ENCODE measurements around the gene KIF5B.
"Not testable (repeated sequence)": the region's sequence is repeated elsewhere in the genome, so short reads cannot be mapped to it uniquely, and the experiment has no call there.

Gene KIF5B

GRCh38 chr10:32056136-32057035, at the start of gene KIF5B:
Gene KIF5B (minus strand): TSS chr10:32056425. CDS start chr10:32055973, 452 bp downstream.
- peak; percentile 87 for DNase-seq (ENCODE audit: low read depth)
- peak; percentile 93 for TF ChIP-seq POLR2A (IDR thresholded peaks at IDR 0.05; ENCODE audit: extremely low read depth, insufficient read length)
- no peak for TF ChIP-seq MYC (IDR thresholded peaks at IDR 0.05; ENCODE audit: low read depth, low read length)
- no peak for TF ChIP-seq CTCF (IDR thresholded peaks at IDR 0.05; ENCODE audit: low read depth, low read length)
- 0 out of 2 replicates have a peak, but pooled peaks have one; percentile 4 for TF ChIP-seq MAX (IDR thresholded peaks at IDR 0.05; ENCODE audit: low read depth, low read length)
- peak within 1 kb of the TSS; percentile 93 for H3K4me3 ChIP-seq (ENCODE audit: low read depth, low read length)

GRCh38 chr10:32105782-32106382, 49.7 kb upstream of the KIF5B start:
- H3K4me3 ChIP-seq (ENCODE audit: low read depth, low read length) = no peak overlapping the region
- no peak for TF ChIP-seq CTCF (IDR thresholded peaks at IDR 0.05; ENCODE audit: low read depth, low read length)
- no peak for TF ChIP-seq MYC (IDR thresholded peaks at IDR 0.05; ENCODE audit: low read depth, low read length)
- TF ChIP-seq MAX (IDR thresholded peaks at IDR 0.05; ENCODE audit: low read depth, low read length) = no peak
- no peak for TF ChIP-seq POLR2A (IDR thresholded peaks at IDR 0.05; ENCODE audit: extremely low read depth, insufficient read length)
- DNase-seq (ENCODE audit: low read depth) = no peak

GRCh38 chr10:32104622-32105509, 48.6 kb upstream of the KIF5B start:
- H3K4me3 ChIP-seq (ENCODE audit: low read depth, low read length) = no peak overlapping the region
- no peak for DNase-seq (ENCODE audit: low read depth)

GRCh38 chr10:32104181-32104580, 48.0 kb upstream of the KIF5B start:
- no peak for DNase-seq (ENCODE audit: low read depth)
- no peak for TF ChIP-seq CTCF (IDR thresholded peaks at IDR 0.05; ENCODE audit: low read depth, low read length)
- no peak for TF ChIP-seq MYC (IDR thresholded peaks at IDR 0.05; ENCODE audit: low read depth, low read length)
- no peak for TF ChIP-seq POLR2A (IDR thresholded peaks at IDR 0.05; ENCODE audit: extremely low read depth, insufficient read length)
- no peak for TF ChIP-seq MAX (IDR thresholded peaks at IDR 0.05; ENCODE audit: low read depth, low read length)
- H3K4me3 ChIP-seq (ENCODE audit: low read depth, low read length) = no peak overlapping the region

More at GRCh38 chr10:32104622-32105509, 48.6 kb upstream of the KIF5B start:
- no peak for TF ChIP-seq MAX (IDR thresholded peaks at IDR 0.05; ENCODE audit: low read depth, low read length)
- no peak for TF ChIP-seq POLR2A (IDR thresholded peaks at IDR 0.05; ENCODE audit: extremely low read depth, insufficient read length)
- no peak for TF ChIP-seq MYC (IDR thresholded peaks at IDR 0.05; ENCODE audit: low read depth, low read length)
- TF ChIP-seq CTCF (IDR thresholded peaks at IDR 0.05; ENCODE audit: low read depth, low read length) = no peak

GRCh38 chr10:32103721-32104120, 47.5 kb upstream of the KIF5B start:
- TF ChIP-seq MAX (IDR thresholded peaks at IDR 0.05; ENCODE audit: low read depth, low read length) = no peak
- TF ChIP-seq MYC (IDR thresholded peaks at IDR 0.05; ENCODE audit: low read depth, low read length) = no peak
- TF ChIP-seq POLR2A (IDR thresholded peaks at IDR 0.05; ENCODE audit: extremely low read depth, insufficient read length) = no peak
- TF ChIP-seq CTCF (IDR thresholded peaks at IDR 0.05; ENCODE audit: low read depth, low read length) = no peak
- no peak overlapping the region for H3K4me3 ChIP-seq (ENCODE audit: low read depth, low read length)
- DNase-seq (ENCODE audit: low read depth) = no peak

- not testable (repeated sequence) for DNase-seq (ENCODE audit: low read depth); H3K4me3 ChIP-seq (ENCODE audit: low read depth, low read length)
These were observed 42.5 kb upstream of the KIF5B start for GRCh38 chr10:32098566-32099259.
